ENCODE measurements around the gene SHISA6. TPM values are rescaled to one million over a fixed set of nuclear protein-coding genes. Genes with fewer than 3 reads are reported as not detected.

Gene SHISA6
- polyA plus RNA-seq, 1 donor from 2014 or later: 1.8 TPM

DNA sequence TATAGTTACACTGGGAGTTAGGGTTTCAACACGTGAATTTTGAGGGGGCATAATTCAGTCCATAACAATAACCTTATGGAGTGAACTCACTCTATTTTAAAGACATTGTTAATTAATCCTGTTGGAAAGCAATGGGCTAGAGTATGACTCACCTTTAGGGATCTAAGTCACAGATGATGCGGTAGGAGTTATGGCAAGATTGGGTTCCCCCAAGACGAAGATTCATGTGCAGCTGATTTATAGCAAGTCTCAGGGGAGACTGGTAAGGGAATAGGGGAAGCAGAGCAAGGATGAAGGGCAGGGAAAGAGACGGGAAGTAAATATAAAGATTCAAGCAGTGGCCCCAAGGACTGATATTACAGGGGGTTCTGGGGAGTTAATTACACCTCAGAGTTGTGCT is 197.7 kb downstream of the SHISA6 start:
- Histone ChIP-seq H3K9me2 (ENCODE audit: insufficient read depth, low read length) (no peaks in the 10 kb centered on the region), H3K36me3 (ENCODE audit: insufficient read depth, low read length) (no peaks in the 10 kb centered on the region), H3K27me3 (ENCODE audit: insufficient read depth, low read depth, low read length) (no peaks in the 10 kb centered on the region), H3K9me3 (ENCODE audit: low read length) (no peaks in the 10 kb centered on the region), H4K20me1 (ENCODE audit: insufficient read depth) (no peaks in the 10 kb centered on the region), H2AFZ (ENCODE audit: low read depth, low read length) (no peak overlapping the region), H3K4me2 (ENCODE audit: low read length) (no peak overlapping the region), H3K9ac (ENCODE audit: low read length) (no peak overlapping the region), H3F3A (ENCODE audit: insufficient read depth, low read length, poor library complexity, severe bottlenecking) (no peaks in the 10 kb centered on the region), H3K79me2 (replicated peaks; ENCODE audit: insufficient read depth, low read length) (no peaks in the 10 kb centered on the region), H3K4me3 (ENCODE audit: low read length) (no peak overlapping the region), H3K27ac (ENCODE audit: low read length) (no peak overlapping the region)
- no peak for TF ChIP-seq RAD21 (conservative IDR thresholded peaks at IDR 0.05)

DNA sequence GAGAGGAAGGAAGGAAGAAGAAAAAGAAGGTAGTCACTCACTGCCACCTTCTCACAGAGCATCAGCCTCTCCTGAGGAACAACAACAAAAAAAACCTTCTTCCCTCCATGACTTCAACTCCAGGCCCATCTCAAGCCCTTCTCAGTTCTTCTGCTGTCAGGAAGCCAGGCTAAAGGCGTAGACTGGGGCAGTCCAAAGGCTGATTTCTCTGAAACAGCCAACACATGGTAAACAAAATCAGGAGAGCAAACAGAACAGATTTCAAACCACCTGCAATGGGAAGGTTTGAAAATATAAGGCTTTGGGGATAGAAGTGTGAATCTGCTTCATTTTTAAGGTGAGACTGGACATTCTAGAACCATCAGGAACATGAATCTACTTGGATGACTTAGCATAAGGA is 200.0 kb downstream of the SHISA6 start:
- Histone ChIP-seq H3K4me3 (ENCODE audit: low read length) (no peak overlapping the region), H3K9me2 (ENCODE audit: insufficient read depth, low read length) (no peaks in the 10 kb centered on the region), H3K9ac (ENCODE audit: low read length) (no peak overlapping the region), H3K79me2 (replicated peaks; ENCODE audit: insufficient read depth, low read length) (no peaks in the 10 kb centered on the region), H4K20me1 (ENCODE audit: insufficient read depth) (no peaks in the 10 kb centered on the region), H3K27me3 (ENCODE audit: insufficient read depth, low read depth, low read length) (no peaks in the 10 kb centered on the region), H3K9me3 (ENCODE audit: low read length) (no peaks in the 10 kb centered on the region), H3K36me3 (ENCODE audit: insufficient read depth, low read length) (no peaks in the 10 kb centered on the region), H3K27ac (ENCODE audit: low read length) (no peak overlapping the region), H3K4me2 (ENCODE audit: low read length) (no peak overlapping the region), H3F3A (ENCODE audit: insufficient read depth, low read length, poor library complexity, severe bottlenecking) (no peaks in the 10 kb centered on the region), H2AFZ (ENCODE audit: low read depth, low read length) (no peak overlapping the region)
- TF ChIP-seq SMC3 (conservative IDR thresholded peaks at IDR 0.05; ENCODE audit: poor library complexity) (no peak), RAD21 (conservative IDR thresholded peaks at IDR 0.05) (no peak), TAF1 (IDR thresholded peaks at IDR 0.05; ENCODE audit: low read depth) (no peak), MXI1 (conservative IDR thresholded peaks at IDR 0.05; ENCODE audit: poor library complexity, severe bottlenecking) (no peak), EZH2 (IDR thresholded peaks at IDR 0.05; ENCODE audit: borderline replicate concordance, insufficient read depth, low read length, poor library complexity, severe bottlenecking) (no peak), POLR2AphosphoS5 (IDR thresholded peaks at IDR 0.05) (no peak), EP300 (conservative IDR thresholded peaks at IDR 0.05; ENCODE audit: poor library complexity, severe bottlenecking) (no peak)
- TF ChIP-seq, protein P1, sequence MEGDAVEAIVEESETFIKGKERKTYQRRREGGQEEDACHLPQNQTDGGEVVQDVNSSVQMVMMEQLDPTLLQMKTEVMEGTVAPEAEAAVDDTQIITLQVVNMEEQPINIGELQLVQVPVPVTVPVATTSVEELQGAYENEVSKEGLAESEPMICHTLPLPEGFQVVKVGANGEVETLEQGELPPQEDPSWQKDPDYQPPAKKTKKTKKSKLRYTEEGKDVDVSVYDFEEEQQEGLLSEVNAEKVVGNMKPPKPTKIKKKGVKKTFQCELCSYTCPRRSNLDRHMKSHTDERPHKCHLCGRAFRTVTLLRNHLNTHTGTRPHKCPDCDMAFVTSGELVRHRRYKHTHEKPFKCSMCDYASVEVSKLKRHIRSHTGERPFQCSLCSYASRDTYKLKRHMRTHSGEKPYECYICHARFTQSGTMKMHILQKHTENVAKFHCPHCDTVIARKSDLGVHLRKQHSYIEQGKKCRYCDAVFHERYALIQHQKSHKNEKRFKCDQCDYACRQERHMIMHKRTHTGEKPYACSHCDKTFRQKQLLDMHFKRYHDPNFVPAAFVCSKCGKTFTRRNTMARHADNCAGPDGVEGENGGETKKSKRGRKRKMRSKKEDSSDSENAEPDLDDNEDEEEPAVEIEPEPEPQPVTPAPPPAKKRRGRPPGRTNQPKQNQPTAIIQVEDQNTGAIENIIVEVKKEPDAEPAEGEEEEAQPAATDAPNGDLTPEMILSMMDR (IDR thresholded peaks at IDR 0.05; ENCODE audit: poor library complexity, severe bottlenecking): no peak
- TF ChIP-seq, protein P2, sequence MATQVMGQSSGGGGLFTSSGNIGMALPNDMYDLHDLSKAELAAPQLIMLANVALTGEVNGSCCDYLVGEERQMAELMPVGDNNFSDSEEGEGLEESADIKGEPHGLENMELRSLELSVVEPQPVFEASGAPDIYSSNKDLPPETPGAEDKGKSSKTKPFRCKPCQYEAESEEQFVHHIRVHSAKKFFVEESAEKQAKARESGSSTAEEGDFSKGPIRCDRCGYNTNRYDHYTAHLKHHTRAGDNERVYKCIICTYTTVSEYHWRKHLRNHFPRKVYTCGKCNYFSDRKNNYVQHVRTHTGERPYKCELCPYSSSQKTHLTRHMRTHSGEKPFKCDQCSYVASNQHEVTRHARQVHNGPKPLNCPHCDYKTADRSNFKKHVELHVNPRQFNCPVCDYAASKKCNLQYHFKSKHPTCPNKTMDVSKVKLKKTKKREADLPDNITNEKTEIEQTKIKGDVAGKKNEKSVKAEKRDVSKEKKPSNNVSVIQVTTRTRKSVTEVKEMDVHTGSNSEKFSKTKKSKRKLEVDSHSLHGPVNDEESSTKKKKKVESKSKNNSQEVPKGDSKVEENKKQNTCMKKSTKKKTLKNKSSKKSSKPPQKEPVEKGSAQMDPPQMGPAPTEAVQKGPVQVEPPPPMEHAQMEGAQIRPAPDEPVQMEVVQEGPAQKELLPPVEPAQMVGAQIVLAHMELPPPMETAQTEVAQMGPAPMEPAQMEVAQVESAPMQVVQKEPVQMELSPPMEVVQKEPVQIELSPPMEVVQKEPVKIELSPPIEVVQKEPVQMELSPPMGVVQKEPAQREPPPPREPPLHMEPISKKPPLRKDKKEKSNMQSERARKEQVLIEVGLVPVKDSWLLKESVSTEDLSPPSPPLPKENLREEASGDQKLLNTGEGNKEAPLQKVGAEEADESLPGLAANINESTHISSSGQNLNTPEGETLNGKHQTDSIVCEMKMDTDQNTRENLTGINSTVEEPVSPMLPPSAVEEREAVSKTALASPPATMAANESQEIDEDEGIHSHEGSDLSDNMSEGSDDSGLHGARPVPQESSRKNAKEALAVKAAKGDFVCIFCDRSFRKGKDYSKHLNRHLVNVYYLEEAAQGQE (IDR thresholded peaks at IDR 0.05; ENCODE audit: borderline replicate concordance): no peak

DNA sequence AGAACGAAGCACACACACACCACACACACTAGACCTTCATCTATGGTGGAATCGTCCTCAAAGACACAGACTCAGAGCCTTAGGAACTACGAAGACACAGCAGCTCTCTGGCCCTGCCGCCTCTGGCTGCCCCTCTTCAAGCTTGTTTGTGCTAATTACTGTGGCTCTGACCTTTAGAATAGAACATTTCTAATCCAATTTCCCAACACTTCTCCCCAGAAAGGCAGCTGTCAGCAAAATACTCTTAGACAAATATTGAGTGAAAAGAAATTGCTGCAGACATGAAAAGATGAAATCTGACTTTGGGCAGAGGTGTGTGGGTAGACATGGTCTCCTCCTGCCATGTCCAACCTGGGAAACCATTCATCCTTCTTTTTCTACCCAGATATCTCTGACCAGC is 205.3 kb downstream of the SHISA6 start:
- H3F3A ChIP-seq (ENCODE audit: insufficient read depth, low read length, poor library complexity, severe bottlenecking): no peaks in the 10 kb centered on the region
- H3K79me2 ChIP-seq (replicated peaks; ENCODE audit: insufficient read depth, low read length): no peaks in the 10 kb centered on the region
- H3K4me2 ChIP-seq (ENCODE audit: low read length): no peak overlapping the region
- H3K9ac ChIP-seq (ENCODE audit: low read length): no peak overlapping the region
- H2AFZ ChIP-seq (ENCODE audit: low read depth, low read length): no peak overlapping the region
- H3K27ac ChIP-seq (ENCODE audit: low read length): no peak overlapping the region
- no peaks in the 10 kb centered on the region for H3K27me3 ChIP-seq (ENCODE audit: insufficient read depth, low read depth, low read length)
- no peaks in the 10 kb centered on the region for H3K9me2 ChIP-seq (ENCODE audit: insufficient read depth, low read length)
- H3K9me3 ChIP-seq (ENCODE audit: low read length): no peaks in the 10 kb centered on the region
- no peaks in the 10 kb centered on the region for H4K20me1 ChIP-seq (ENCODE audit: insufficient read depth)
- H3K36me3 ChIP-seq (ENCODE audit: insufficient read depth, low read length): no peaks in the 10 kb centered on the region
- TF ChIP-seq, protein P1 (IDR thresholded peaks at IDR 0.05; ENCODE audit: poor library complexity, severe bottlenecking): no peak
- TF ChIP-seq EP300 (conservative IDR thresholded peaks at IDR 0.05; ENCODE audit: poor library complexity, severe bottlenecking): no peak
- TF ChIP-seq, protein P2 (IDR thresholded peaks at IDR 0.05; ENCODE audit: borderline replicate concordance): no peak
- TF ChIP-seq POLR2AphosphoS5 (IDR thresholded peaks at IDR 0.05): no peak
- TF ChIP-seq TAF1 (IDR thresholded peaks at IDR 0.05; ENCODE audit: low read depth): no peak
- no peak for TF ChIP-seq MXI1 (conservative IDR thresholded peaks at IDR 0.05; ENCODE audit: poor library complexity, severe bottlenecking)
- TF ChIP-seq RAD21 (conservative IDR thresholded peaks at IDR 0.05): no peak
- no peak for TF ChIP-seq EZH2 (IDR thresholded peaks at IDR 0.05; ENCODE audit: borderline replicate concordance, insufficient read depth, low read length, poor library complexity, severe bottlenecking)
- no peak for TF ChIP-seq SMC3 (conservative IDR thresholded peaks at IDR 0.05; ENCODE audit: poor library complexity)
- H3K4me3 ChIP-seq (ENCODE audit: low read length): no peak overlapping the region
